T-helper 1 cell (primary cell): ENCODE results near the gene LDLRAP1.

Source experiments
- DNase-seq, 5 donors: peaks; one replicate each; pipeline ENCODE4 v3.0.0-alpha.2; 2012 to 2020

Gene LDLRAP1

DNA sequence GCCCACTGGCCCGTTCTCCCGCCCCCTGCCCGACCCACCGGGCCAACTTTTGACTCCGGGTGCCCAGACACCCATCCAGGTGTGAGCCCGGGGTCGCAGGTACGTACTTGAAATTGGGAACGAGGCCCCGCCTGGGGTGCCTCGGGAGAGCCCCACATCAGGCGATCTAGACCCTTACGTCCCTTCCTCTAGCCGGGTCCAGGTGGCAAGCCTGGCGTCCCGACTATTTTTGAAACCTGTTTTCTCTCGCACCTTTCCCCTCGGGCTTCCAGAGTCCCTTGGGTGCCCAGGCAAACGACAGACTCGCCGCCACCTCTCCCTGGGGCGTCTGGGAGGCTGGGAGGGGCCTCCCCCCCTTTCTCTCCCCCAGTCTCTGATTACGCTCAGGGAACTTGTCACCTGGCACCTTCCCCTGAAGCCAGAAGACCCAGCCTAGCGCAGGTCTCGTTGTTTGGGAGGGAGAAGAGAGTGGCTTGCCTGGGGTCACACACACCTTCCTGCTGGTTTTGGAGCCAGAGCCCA is 898 bp downstream of the LDLRAP1 start:
- no peak for DNase-seq

DNA sequence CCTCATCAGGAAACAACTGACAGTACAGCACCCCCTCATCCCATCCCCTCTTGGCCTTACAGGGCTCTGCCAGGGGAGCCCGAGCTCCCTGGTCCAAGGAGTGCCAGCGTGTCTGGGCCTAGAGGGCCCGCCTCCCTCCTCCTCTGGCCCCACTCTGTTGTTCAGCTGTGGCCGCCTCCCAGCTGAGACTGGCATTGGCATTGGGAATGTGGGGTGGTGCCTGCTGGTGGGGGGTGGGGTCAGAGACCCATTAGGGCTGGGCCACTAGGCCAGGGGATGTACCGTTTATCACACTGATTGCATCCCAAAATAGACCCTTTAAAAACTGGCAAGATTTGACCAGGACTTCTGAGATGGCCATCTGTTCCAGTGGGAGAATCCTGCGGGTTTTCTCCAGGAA is 1.4 kb downstream of the LDLRAP1 start:
- DNase-seq: no peak

DNA sequence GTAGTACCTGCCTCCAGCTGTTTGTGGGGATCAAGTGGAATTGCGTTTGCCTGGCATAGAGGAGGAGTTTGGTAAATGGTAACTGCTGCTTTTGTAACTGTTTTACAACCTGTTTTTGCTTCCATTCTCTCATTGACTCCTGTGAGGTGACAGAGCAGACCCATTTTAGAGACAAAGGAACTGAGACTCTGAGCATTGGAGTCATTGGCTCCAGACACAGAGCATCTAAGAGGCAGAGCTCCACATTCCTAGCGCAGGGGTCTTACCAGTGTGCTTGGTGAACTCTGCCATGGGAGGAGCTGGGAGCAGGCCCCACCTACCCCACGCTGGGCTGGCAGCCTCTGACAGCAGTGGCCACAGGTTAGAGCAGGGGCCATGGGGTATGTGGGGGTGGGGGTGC is 2.4 kb downstream of the LDLRAP1 start:
- no peak for DNase-seq

DNA sequence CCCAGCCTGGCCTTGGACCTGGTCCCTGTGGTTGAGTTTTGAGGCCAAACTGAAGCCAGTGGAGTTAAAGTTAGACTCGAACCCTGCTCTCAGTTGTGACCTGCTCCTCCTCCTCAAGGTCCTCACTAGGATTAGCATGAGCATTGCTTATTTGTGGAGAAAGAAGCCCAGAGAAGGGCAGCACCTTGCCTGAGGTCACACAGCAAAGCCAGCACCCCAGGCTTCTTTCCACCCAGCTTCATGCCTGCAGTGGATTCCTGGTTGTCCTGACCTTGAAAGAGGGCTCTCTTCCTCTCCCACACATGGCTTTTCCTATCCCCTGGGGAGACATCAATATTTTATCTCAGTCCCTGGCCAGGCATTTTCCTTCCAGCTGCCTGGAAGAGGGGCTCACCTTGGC is 2.8 kb downstream of the LDLRAP1 start:
- DNase-seq: no peak

DNA sequence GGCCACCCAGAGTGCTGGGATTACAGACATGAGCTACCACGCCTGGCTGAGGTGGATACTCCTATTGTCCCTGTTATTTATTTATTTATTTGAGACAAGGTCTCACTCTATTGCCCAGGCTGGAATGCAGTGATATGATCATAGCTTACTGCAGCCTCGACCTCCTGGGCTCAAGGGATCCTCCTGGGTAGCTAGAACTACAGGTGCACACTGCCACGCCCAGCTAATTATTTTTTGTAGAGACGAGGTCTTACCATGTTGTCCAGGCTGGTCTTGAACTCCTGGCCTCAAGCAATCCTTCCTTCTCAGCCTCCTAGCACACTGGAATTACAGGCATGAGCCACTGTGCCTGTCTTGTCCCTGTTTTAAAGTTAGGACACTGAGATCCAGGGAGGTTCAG is 5.2 kb downstream of the LDLRAP1 start:
- no peak for DNase-seq

DNA sequence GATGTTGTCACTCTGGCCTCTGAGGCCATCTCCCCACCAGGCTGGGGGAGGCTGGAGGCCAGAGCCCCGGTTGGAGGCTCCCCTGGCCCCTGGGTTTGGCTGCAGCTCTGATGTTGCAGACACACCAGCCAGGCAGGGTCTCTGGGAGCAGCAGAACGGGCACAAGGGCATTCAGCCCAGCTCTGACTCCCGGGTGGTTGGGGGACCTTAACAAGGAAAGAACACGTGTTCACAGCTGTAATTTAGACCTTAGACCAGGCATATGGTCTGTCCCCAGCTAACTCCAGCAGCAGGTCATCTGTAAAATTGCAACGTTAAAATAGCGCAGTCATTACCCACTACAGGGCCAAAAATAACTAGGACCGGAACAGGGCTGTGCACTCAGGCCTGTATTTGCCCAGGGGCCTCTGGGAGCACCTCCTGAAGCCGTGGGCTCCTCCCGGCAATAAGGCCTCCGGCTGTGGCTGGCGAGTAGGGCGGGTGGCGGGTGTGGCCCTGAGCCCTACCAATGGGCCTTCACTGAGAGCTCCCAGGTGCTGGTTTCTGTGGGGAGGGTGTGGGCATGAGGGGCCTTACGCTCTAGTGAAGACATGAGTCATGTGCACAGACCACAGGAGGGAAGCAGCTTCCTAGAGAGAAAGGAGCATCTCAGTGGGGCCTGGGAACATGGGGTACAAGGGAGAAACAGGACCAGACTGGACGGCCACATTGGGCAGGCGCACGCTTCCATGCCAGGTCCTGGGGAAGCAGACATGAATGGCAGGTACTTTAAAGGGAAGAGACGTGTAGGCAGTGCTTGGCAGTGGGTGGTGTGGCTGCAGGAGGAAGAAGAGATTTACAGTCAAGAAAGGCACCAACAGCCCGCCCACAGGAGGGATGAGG is 6.1 kb downstream of the LDLRAP1 start:
- peak; percentile 42 to 88 (median 64) for DNase-seq

DNA sequence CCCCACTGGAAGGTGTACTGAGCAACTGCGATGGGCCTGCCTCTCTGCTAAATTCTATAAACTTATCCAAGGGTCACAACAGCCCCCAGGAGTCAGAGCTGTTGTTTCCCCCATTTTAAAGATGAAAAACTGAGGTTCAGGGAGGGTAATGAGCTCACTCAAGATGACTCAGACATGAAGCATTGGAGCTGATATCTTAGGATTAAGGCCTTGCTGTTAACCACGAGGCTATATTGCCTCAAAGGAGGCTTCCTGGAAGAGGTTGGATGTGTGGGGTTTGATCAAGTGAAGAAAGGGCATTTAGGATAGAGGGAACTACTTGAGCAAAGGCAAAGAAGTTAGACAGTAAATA is 6.7 kb downstream of the LDLRAP1 start:
- no peak for DNase-seq

DNA sequence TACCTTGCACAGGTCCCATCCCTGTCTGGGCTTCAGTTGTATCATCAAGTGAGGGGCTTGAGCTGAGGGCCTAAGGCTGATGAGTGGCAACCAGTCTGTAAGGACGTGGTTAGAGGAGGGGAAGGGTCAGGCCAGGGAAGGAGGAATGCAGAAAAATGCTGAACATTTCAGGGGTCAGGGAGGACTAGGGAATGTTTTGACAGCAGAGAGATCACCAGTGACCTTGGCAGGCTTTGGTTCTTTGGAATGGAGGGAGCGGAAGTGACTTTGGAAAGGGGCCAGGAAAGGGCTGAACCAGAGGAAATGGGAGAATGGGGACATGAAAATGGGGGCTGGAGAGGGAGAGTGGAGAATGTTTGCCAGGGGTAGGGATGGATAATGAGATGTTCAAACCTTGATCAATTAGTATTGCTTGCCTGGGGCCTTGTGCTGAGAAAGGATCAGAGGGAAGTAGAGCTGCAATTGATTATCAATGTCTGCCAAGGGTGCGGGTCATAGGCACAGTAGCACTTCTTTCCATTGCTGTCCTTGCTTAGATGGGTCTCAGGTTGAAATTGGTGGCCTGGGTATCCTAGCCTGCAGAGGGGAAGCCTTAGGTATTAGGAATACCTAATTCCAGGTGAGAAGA is 7.4 kb downstream of the LDLRAP1 start:
- DNase-seq: no peak

DNA sequence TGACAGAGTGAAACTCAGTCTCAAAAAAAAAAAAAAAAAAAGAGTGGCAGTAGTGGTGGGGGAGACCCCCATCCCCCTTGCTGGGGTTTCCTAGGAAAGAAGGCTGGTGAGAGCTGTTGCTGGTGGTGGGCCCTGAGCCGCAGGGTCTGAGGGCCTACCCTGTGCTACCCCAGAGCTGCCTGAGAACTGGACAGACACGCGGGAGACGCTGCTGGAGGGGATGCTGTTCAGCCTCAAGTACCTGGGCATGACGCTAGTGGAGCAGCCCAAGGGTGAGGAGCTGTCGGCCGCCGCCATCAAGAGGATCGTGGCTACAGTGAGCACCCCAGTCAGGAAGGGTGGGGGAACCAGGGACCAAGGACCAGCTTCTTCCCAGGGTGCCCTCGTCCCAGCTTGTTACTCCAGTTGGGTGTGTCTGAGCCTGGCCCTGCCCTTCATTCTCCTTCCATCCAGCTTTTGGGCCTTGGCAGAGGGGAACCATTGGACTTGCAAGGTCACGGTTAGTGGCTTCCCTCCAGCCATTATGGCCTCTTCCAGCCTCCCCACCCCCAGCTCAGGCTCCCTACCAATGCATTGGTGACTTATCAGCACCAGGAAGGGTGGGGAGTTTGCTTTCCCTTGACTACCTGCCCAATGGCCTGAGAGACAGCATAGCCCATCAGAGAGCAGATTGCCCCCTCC is 10.5 kb downstream of the LDLRAP1 start:
- DNase-seq: no peak

DNA sequence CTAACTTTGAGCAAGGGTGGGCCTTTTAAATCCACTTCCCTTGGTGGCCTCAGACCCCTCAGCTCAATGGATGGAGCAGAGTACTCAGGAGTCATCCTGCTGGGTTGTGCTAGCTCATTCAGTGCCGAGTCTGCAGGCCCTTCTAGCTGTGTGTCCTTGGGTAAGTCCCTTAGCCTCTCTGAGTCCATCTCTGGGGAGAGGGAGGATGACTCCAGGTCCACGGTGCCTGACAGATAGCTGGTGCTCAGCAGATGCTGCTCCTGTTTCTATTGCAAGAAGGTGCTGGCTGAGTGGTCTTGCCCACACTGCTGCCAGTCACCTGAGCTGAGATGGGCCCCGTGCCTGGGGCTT is 11.0 kb downstream of the LDLRAP1 start:
- DNase-seq: no peak

DNA sequence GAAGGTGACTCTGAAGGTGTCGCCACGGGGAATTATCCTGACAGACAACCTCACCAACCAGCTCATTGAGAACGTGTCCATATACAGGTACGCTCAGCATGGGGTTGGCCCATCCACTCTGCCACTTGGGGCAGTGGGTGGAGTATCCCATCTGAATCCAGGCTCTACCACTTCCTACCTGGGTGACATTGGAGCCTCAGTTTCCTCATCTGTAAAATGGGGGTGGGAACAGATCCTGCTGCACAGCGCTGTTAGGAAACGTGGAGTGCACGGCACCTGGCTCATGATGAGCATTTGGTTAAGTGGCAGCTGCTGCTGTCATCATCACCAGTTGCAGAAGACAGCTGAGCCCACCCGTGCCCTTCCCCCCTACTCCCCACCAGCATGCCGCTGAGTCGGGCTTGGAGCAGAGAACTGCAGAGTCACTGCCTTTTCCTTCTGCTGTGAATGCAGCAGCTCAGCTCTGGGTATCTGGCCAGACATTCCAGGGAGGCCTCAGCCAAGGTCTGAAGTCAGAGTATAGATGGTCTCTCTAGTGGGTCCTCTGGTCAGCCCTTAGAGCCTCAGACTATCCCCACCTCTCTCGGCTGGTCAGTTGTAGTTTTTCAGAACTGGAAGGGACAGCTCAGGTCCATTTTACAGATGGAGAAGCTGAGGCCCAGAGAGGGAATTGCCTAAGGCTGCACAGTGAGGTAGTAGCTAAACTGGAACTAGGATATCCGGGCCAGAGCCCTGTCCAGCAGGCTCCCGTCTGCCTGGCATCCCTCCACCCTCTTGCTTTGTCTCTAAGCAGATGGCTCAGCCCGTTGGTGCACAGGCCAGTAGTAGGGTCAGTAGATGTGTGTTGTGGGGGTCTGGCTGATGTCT is 11.7 kb downstream of the LDLRAP1 start:
- DNase-seq: no peak

DNA sequence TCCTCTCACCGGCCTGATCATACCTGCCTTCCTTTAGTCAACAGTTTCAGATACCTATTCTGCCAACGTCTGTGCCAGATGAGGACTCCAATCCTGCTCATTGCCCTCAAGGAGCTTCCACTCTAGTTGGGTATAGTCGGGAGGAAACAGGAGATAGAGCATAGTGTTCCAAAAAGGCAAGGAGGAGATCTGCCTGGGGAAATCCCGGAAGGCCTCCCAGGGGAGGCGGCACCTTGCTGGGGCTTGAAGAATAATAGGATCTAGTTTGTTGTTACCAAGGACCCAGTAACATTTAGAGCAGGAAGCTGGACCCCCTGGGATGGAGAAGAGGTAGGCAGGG is 12.3 kb downstream of the LDLRAP1 start:
- no peak for DNase-seq

DNA sequence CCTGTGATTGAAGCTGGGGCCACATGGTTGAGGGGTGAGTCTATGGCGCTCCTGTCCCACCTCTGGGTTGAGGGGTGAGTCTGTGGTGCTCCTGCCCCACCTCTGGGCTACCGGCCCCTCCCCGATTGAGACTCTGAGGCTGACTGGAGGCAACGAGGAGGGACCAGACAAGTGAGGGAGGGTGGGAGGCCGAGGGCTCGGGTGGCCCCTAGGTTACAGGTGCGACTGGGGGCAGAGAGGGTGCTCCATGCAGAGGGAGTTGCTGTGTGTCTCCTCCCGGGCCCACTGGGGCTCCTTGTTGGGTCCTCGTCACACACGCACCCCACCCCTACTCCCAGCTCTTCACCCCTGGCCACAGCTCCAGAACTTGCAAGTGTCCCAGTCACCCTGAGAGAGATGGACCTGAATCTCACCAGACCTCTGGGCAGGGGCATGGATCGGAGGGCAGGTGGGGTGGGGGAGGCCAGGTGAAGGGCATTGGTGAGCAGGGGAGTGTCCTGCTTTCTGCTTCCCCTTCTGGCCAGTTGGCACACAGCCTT is 12.8 kb downstream of the LDLRAP1 start:
- no peak for DNase-seq

DNA sequence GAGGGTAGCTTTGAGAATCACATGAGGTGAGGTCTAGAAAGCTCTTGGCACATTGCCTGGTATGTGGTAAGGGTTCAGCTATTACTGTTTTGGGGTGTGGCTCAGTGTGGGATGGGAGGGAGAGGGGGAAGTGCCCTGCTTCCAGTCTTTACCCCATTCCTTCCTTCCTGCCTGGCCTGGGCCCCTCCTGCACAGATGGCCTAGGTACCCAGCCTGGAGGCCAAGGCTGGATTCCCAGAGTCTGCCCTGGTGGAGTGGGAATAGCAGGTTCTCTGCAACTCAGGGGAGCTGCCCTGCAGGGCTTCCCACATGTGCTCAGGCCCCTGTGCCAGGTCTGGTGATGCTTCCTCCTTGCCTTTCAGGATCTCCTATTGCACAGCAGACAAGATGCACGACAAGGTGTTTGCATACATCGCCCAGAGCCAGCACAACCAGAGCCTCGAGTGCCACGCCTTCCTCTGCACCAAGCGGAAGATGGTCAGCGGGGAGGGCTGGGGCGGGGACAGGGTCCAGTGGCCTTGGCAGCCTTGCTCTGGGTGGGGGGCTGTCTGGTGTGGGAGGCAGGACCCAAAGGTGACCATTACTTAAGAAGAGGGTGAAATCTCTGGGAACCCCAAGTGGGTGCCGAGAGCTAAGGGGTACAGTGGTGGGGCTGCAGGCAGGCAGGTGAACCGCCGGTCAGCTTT is 13.5 kb downstream of the LDLRAP1 start:
- DNase-seq: peak in 2 of 5 donors; percentile 28 to 56

DNA sequence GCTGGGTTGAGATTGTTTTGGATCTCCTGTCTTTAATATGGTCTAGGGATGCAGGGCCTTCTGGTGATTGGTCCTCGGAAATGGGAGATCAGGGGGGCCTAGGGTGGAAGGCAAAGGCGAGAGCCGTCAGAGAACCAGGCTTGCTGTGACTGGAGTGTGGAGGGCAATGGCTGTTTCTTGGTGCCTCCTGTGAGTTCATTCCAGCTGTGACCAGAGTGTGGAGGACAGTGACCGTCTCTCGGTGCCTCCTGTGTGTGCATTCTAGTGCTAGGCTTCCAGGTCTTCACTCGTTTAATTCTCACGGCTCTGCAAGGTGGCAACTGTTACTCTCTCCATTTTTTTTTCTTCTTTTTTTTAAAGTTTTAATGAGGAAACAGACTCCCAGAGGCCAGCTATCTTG is 14.1 kb downstream of the LDLRAP1 start:
- no peak for DNase-seq

DNA sequence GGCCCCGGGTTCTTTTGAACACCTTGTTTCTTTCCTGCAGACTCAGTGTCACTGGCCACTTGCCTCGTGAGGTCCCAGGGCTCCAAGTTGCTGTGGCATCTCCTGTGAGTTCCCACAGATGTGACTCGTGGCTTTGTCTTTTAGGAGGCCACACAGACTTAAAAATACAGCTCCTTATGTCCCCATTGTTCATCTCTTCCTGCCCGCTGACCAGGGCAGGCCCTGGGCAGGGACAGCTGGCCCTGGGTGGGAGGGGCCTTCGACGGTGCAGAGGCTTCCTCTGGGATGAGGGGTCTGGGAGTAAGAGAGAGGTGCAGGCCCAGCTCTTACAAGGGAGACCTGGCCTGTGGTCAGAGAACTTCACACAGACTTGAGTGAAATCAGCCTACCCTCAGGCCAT is 15.6 kb downstream of the LDLRAP1 start:
- DNase-seq: no peak

DNA sequence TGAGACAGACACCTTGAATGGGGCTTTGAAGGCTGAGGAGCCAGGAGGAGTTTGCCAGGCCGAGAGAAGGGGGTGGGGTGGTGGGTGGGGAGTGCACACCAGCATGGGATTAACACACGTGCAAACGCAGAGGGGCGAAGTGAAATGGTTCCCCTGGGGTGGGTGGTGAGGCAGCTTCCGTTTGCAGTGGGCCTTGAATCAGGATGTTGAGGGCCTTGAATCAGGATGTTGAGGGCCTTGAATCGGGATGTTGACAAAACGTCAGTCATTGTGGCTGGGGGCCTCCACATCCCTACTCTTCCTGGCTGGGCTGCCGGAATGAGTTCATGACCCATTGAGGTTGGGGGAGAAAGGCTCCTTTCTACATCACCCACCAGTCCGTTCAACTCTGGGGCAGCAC is 16.6 kb downstream of the LDLRAP1 start:
- no peak for DNase-seq

DNA sequence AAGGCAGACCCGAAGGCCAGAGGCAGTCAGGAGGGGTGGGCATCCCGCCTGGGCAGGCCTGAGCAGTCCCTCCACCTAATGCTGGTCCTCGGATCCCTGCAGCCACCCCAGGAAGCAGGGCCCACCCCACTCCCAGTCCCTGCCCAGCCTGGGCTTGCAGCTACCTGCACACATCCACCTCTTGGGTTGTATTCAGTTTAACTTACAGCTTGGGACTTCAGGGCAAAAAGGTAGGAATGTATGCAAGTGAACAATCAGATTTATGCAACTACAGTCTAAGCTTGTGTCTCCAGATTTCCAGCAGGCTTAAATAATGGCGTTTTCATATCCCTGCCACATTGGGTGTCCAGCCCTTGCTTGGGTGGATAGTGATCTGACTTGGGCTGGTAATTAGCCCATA is 17.4 kb downstream of the LDLRAP1 start:
- no peak for DNase-seq

DNA sequence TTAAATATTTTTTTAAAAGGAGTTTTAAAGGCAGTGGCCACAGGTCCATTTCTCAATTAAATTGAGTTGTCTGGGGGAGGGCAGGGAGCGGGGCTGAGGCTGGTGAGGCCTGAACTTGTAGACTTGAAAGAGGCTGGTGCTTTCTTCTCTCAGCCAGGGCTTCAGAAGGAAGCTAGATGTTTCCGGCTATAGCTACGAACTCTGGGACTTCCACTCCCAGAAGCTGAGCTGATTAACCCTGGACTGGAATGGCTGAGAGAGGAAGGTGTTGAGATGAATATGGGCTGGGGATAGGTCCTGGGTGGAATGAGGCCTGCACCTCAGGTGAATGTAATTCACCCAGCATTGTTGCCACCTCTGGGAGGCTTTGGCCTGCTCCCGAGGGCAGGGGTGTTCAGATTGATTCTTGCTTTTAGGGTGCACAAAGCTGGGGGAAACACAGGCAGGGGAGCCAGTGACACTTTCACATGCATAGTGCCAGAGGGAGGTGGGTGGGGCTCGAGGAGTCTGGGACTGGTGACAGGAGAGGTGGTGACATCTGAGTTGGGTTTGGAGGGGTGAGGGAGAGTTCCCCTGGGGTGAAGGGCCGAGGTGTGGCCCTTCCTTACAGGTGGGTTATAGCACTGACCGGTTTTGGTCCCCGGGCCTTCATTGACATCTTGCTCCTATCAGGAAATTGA is 18.2 kb downstream of the LDLRAP1 start:
- DNase-seq: no peak

DNA sequence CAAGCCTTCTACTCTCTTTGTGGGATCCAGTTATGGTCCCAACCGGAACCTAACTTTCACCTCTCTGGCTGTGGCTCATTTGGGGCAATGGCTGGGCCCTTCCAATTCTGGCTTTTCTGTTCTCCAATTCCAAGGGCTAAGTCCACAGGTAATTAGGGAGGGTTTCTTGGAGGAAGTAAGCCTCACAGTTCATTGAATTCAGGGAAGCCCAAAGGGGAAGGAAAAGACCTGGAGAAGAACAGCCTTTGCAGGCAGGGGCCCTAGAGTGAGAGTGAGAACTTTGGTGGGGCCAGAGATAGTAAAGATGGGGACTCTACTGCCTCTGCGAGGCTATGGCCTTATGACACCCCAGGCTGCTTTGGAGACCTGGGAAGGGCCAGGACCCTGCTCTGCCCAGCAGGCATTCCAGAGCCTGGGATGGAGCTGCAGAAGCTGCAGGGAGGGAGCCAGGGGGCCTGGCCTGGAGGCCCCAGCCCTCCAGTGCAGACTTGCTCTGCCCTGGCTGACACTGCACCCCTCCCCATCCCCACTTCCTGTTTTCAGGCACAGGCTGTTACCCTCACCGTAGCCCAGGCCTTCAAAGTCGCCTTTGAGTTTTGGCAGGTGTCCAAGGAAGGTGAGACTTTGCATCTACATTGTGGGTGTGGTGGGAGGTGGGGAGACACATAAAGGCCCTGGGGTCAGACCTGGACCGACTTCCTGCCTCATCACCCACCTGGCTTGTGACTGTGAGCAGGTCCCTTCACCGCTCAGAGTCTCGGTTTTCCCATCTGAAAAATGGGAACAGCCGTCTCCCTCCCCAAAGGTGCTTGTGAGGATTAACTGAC is 18.9 kb downstream of the LDLRAP1 start:
- peak; percentile 61 to 80 (median 71) for DNase-seq

DNA sequence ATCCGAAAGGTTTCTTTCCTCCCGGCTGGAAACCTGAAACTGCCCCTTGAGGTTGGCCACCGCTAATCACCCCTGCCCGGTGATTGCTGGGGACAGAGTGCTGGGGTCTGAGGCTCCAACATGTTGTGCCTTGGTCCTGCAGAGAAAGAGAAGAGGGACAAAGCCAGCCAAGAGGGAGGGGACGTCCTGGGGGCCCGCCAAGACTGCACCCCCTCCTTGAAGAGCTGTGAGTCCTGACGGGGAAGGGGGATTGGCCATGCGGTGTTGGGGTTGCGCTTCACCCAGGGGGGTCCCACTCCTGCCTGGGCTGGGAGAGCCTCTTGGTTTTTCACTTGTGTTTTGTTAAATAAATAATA is 19.5 kb downstream of the LDLRAP1 start:
- DNase-seq: no peak
